Measurements from ENCODE around the gene HSD11B1. TPM values are rescaled to one million over a fixed set of nuclear protein-coding genes. Genes with fewer than 3 reads are reported as not detected.

Gene HSD11B1
- total and polyA plus RNA-seq, 2 of the 4 experiments (the other 2 are of a cell fraction) = 0.41 to 0.72 TPM

GRCh38 chr1:209659909-209660308 is 44.7 kb upstream of the HSD11B1 start:
- Histone ChIP-seq H4K5ac (ENCODE audit: low read depth, low read length) (no peak overlapping the region), H3K4ac (ENCODE audit: low read depth, low read length) (no peak overlapping the region), H3K27me3 (ENCODE audit: control insufficient read depth, insufficient read depth, low read length) (no peaks in the 10 kb centered on the region), H2BK120ac (ENCODE audit: low read depth, low read length) (no peak overlapping the region), H3K18ac (ENCODE audit: low read depth, low read length) (no peak overlapping the region), H3K4me3 (ENCODE audit: insufficient read depth, low read depth, low read length) (no peak overlapping the region), H4K20me1 (ENCODE audit: insufficient read depth, low read length) (no peaks in the 10 kb centered on the region), H3K79me1 (ENCODE audit: low read depth in 1 of 2, low read length in 2 of 2) (no peaks in the 10 kb centered on the region), H4K91ac (ENCODE audit: insufficient read depth, low read depth, low read length) (no peak overlapping the region), H2AFZ (replicated peaks; ENCODE audit: low read length, poor library complexity) (no peak overlapping the region), H3K27ac (ENCODE audit: insufficient read depth, low read length) (no peak overlapping the region), H3K36me3 (ENCODE audit: control insufficient read depth, insufficient read depth, low read length) (no peaks in the 10 kb centered on the region), H3K23ac (ENCODE audit: low read depth, low read length) (no peak overlapping the region), H3K9me3 (ENCODE audit: control insufficient read depth, insufficient read depth, low read length) (no peaks in the 10 kb centered on the region), H2BK20ac (ENCODE audit: low read depth, low read length) (no peak overlapping the region), H3K9ac (ENCODE audit: low read depth, low read length) (no peak overlapping the region), H2BK15ac (ENCODE audit: low read depth, low read length) (no peak overlapping the region), H3K14ac (replicated peaks; ENCODE audit: low read depth, low read length) (no peak overlapping the region), H4K8ac (ENCODE audit: low read depth in 2 of 2, low read length in 2 of 2) (no peak overlapping the region), H2AK9ac (replicated peaks; ENCODE audit: low read depth, low read length, poor library complexity) (no peak overlapping the region), H2BK5ac (ENCODE audit: low read depth, low read length, poor library complexity, severe bottlenecking) (no peak overlapping the region), H3K4me1 (ENCODE audit: control insufficient read depth, insufficient read depth, low read length) (no peaks in the 10 kb centered on the region), H3K9me1 (ENCODE audit: insufficient read depth, low read length) (no peaks in the 10 kb centered on the region; the same call in 1 of the 2 replicates), H3K56ac (ENCODE audit: extremely low read depth, insufficient read depth, low read length) (no peak overlapping the region), H3K4me2 (ENCODE audit: low read depth, low read length) (no peak overlapping the region), H2AK5ac (ENCODE audit: low read depth, low read length) (no peak overlapping the region)
- in situ Hi-C loops (cut with MboI; ENCODE audit: low sequenced_read_pairs) = no loop called here
- ChIA-PET CTCF (no interaction called here), POLR2A (ENCODE audit: unreplicated experiment) (no interaction called here)
- BruUV-seq (replicated peaks) = no TSS peak
- TF ChIP-seq SMC3 (IDR thresholded peaks at IDR 0.05; ENCODE audit: low read depth, low read length) (no peak), MAZ (IDR thresholded peaks at IDR 0.05; ENCODE audit: borderline replicate concordance, low read depth, low read length) (no peak), RCOR1 (IDR thresholded peaks at IDR 0.05; ENCODE audit: insufficient replicate concordance, low read length) (no peak), MXI1 (IDR thresholded peaks at IDR 0.05; ENCODE audit: borderline replicate concordance, low read depth, low read length) (no peak), USF2 (IDR thresholded peaks at IDR 0.05; ENCODE audit: low read depth, low read length) (no peak), CEBPB (IDR thresholded peaks at IDR 0.05; ENCODE audit: low read depth, low read length) (no peak), CHD1 (IDR thresholded peaks at IDR 0.05; ENCODE audit: low read depth, low read length) (no peak), CTCF (conservative IDR thresholded peaks at IDR 0.05; ENCODE audit: low read depth, low read length) (no peak), MAFK (IDR thresholded peaks at IDR 0.05; ENCODE audit: low read depth, low read length) (no peak), ELK1 (IDR thresholded peaks at IDR 0.05; ENCODE audit: borderline replicate concordance, low read depth, low read length) (no peak), FOS (IDR thresholded peaks at IDR 0.05; ENCODE audit: low read depth, low read length) (no peak), POLR2A (IDR thresholded peaks at IDR 0.05; ENCODE audit: low read depth, low read length) (no peak)
- intact Hi-C loops (cut with micrococcal nuclease) = no loop called here
- ATAC-seq (ENCODE audit: low read depth) (no peak; the same call in 1 of the 2 replicates), DNase-seq (peak; percentile 46)
- no CpG with 5 or more reads among the region's 5 CpGs for whole genome bisulfite sequencing, 2 experiments (ENCODE audit: extremely low coverage in 2 of 2, insufficient read length in 1 of 2)
- dilution Hi-C loops (cut with HindIII; ENCODE audit: low sequenced_read_pairs, unreplicated experiment) = no loop called here

All from IMR-90 (cell line).